Fibroblast of skin of scalp (primary cell): ENCODE results near the gene AGPAT2.

Experiments used
- DNase-seq: peaks from one replicate; pipeline ENCODE4 v3.0.0-alpha.2; 2013

The AGPAT2 gene

GRCh38 chr9:136660971-136661550 is 26.2 kb downstream of the AGPAT2 start:
- DNase-seq = no peak

GRCh38 chr9:136659861-136660784 is 27.1 kb downstream of the AGPAT2 start:
- DNase-seq = no peak

GRCh38 chr9:136658849-136659535 is 28.3 kb downstream of the AGPAT2 start:
- no peak for DNase-seq

- no peak for DNase-seq
Observed at GRCh38 chr9:136657974-136658848, 29.0 kb downstream of the AGPAT2 start.

- DNase-seq = no peak
Observed at GRCh38 chr9:136656795-136657611, 30.3 kb downstream of the AGPAT2 start.

- DNase-seq = no peak
Observed at GRCh38 chr9:136656183-136656738, 31.0 kb downstream of the AGPAT2 start.

GRCh38 chr9:136655536-136656182 is 31.6 kb downstream of the AGPAT2 start:
- no peak for DNase-seq

- no peak for DNase-seq
Observed at GRCh38 chr9:136654820-136655535, 32.3 kb downstream of the AGPAT2 start.

- DNase-seq = no peak
Observed at GRCh38 chr9:136653323-136654079, 33.8 kb downstream of the AGPAT2 start.

- no peak for DNase-seq
Observed at GRCh38 chr9:136651860-136652259, 35.4 kb downstream of the AGPAT2 start.

GRCh38 chr9:136650648-136651047 is 36.6 kb downstream of the AGPAT2 start:
- no peak for DNase-seq

- DNase-seq = no peak
Observed at GRCh38 chr9:136650021-136650420, 37.2 kb downstream of the AGPAT2 start.

GRCh38 chr9:136648751-136649150 is 38.5 kb downstream of the AGPAT2 start:
- no peak for DNase-seq

- no peak for DNase-seq
Observed at GRCh38 chr9:136646827-136647711, 40.2 kb downstream of the AGPAT2 start.

GRCh38 chr9:136645903-136646754 is 41.1 kb downstream of the AGPAT2 start:
- DNase-seq = peak; percentile 38

GRCh38 chr9:136645352-136645902 is 41.8 kb downstream of the AGPAT2 start:
- DNase-seq = no peak
